Neuron (in vitro differentiated cells): Measurements from ENCODE around the gene FBXW10.
"Not testable (repeated sequence)": the region's sequence is repeated elsewhere in the genome, so short reads cannot be mapped to it uniquely, and the experiment has no call there.

Source experiments
- H2AFZ ChIP-seq: one replicate; pipeline ENCODE4 v1.6.1; 2013; ENCODE audit warnings: low read depth, mild to moderate bottlenecking, inconsistent platforms, low read length, moderate library complexity
- H3K27me3 ChIP-seq: one replicate; pipeline ENCODE4 v1.6.1; 2013; ENCODE audit warnings: low read length; ENCODE audit not compliant: insufficient read depth
- H3K36me3 ChIP-seq: one replicate; pipeline ENCODE4 v1.6.1; 2013; ENCODE audit warnings: low read length; ENCODE audit not compliant: insufficient read depth
- H3K4me1 ChIP-seq: one replicate; pipeline ENCODE4 v1.6.1; 2013; ENCODE audit warnings: low read length; ENCODE audit not compliant: insufficient read depth
- H3K4me3 ChIP-seq: 2 replicates; pipeline ENCODE4 v1.5.1; 2013; ENCODE audit warnings: mild to moderate bottlenecking, low read length, moderate library complexity
- H3K9me3 ChIP-seq: one replicate; pipeline ENCODE4 v1.6.1; 2013; ENCODE audit warnings: low read length

The FBXW10 gene

GRCh38 chr17:18827613-18828012 lies 83.8 kb downstream of the FBXW10 start:
- not testable (repeated sequence) for H3K36me3 ChIP-seq, H3K4me3 ChIP-seq, H3K9me3 ChIP-seq, H2AFZ ChIP-seq, H3K4me1 ChIP-seq, H3K27me3 ChIP-seq
